ENCODE results near the gene SDF2L1. TPM values are rescaled to one million over a fixed set of nuclear protein-coding genes. Genes with fewer than 3 reads are reported as not detected.
A peak's percentile ranks its signal among the peaks of the same experiment; 100 is the strongest.

SDF2L1 gene
- total RNA-seq, 1 experiment from 2014 or later: 91.5 TPM

GRCh38 chr22:21624120-21624879, 17.8 kb upstream of the SDF2L1 start:
- CTCF ChIA-PET: interaction anchor here (0.6 to 2.6 kb wide), 4 partner anchors 16 to 558 kb away, joined by 3 to 10 read pairs (median 3); partner anchors contain the start of gene SDF2L1
- Mint-ChIP-seq H3K9me3 (ENCODE audit: unreplicated experiment) (no peaks in the 10 kb centered on the region), H3K4me3 (ENCODE audit: unreplicated experiment) (no peak overlapping the region), H3K27ac (ENCODE audit: low read depth, unreplicated experiment) (no peak overlapping the region), H3K4me1 (ENCODE audit: insufficient read depth, unreplicated experiment) (peaks cover 34% of the 10 kb centered on the region), H3K27me3 (ENCODE audit: insufficient read depth, unreplicated experiment) (no peaks in the 10 kb centered on the region), H3K36me3 (ENCODE audit: insufficient read depth, unreplicated experiment) (peaks cover 80% of the 10 kb centered on the region)
- DNase-seq (ENCODE audit: unreplicated experiment): peak; percentile 46
- intact Hi-C loops (cut with micrococcal nuclease): no loop called here
- POLR2A ChIA-PET: interaction anchor here (1.5 to 2.2 kb wide), 2 partner anchors 8 to 11 kb away, joined by 5 to 7 read pairs; no protein-coding TSS in a partner anchor
- peak; percentile 59 for TF ChIP-seq CTCF (IDR thresholded peaks at IDR 0.05; ENCODE audit: unreplicated experiment)
- no TSS peak for BruUV-seq (replicated peaks)

- Mint-ChIP-seq H3K27ac (ENCODE audit: low read depth, unreplicated experiment) (no peak overlapping the region), H3K4me1 (ENCODE audit: insufficient read depth, unreplicated experiment) (peaks cover 34% of the 10 kb centered on the region), H3K9me3 (ENCODE audit: unreplicated experiment) (no peaks in the 10 kb centered on the region), H3K27me3 (ENCODE audit: insufficient read depth, unreplicated experiment) (no peaks in the 10 kb centered on the region), H3K4me3 (ENCODE audit: unreplicated experiment) (no peak overlapping the region), H3K36me3 (ENCODE audit: insufficient read depth, unreplicated experiment) (peaks cover 82% of the 10 kb centered on the region)
- ChIA-PET CTCF (interaction anchor here (0.6 to 2.6 kb wide), 4 partner anchors 17 to 559 kb away, joined by 3 to 10 read pairs (median 3); partner anchors contain the start of gene SDF2L1), POLR2A (interaction anchor here (1.2 to 1.5 kb wide), 2 partner anchors 9 to 16 kb away, joined by 3 to 5 read pairs; partner anchors contain the start of gene SDF2L1)
- BruUV-seq (replicated peaks): no TSS peak
- intact Hi-C loops (cut with micrococcal nuclease): no loop called here
- no peak for TF ChIP-seq CTCF (IDR thresholded peaks at IDR 0.05; ENCODE audit: unreplicated experiment)
- no peak for DNase-seq (ENCODE audit: unreplicated experiment)
These were observed 17.0 kb upstream of the SDF2L1 start for GRCh38 chr22:21624880-21625791.

- no peak for DNase-seq (ENCODE audit: unreplicated experiment)
- H3K27ac Mint-ChIP-seq (ENCODE audit: low read depth, unreplicated experiment): no peak overlapping the region
- no peaks in the 10 kb centered on the region for H3K9me3 Mint-ChIP-seq (ENCODE audit: unreplicated experiment)
- H3K36me3 Mint-ChIP-seq (ENCODE audit: insufficient read depth, unreplicated experiment): peaks cover 75% of the 10 kb centered on the region
- ChIA-PET POLR2A (interaction anchor here (0.5 to 1.2 kb wide), 4 partner anchors 9 to 40 kb away, joined by 3 to 4 read pairs (median 3); partner anchors contain the start of gene SDF2L1), CTCF (interaction anchor here (0.6 to 2.6 kb wide), 3 partner anchors 13 to 843 kb away, joined by 4 to 10 read pairs (median 4); partner anchors contain the start of gene SDF2L1)
- intact Hi-C loops (cut with micrococcal nuclease): no loop called here
- no peak for TF ChIP-seq CTCF (IDR thresholded peaks at IDR 0.05; ENCODE audit: unreplicated experiment)
- no peak overlapping the region for H3K4me3 Mint-ChIP-seq (ENCODE audit: unreplicated experiment)
- H3K27me3 Mint-ChIP-seq (ENCODE audit: insufficient read depth, unreplicated experiment): no peaks in the 10 kb centered on the region
- BruUV-seq (replicated peaks): no TSS peak
- peaks cover 34% of the 10 kb centered on the region for H3K4me1 Mint-ChIP-seq (ENCODE audit: insufficient read depth, unreplicated experiment)
These were observed 15.9 kb upstream of the SDF2L1 start for GRCh38 chr22:21626073-21626734.
